Measurements from ENCODE around the gene PPP2R2B.
A peak's percentile ranks its signal among the peaks of the same experiment; 100 is the strongest.
"Not testable (repeated sequence)": the region's sequence is repeated elsewhere in the genome, so short reads cannot be mapped to it uniquely, and the experiment has no call there.

The PPP2R2B gene

GRCh38 chr5:146589028-146589345 lies 289.6 kb downstream of the PPP2R2B start:
- DNase-seq: no peak

- no peak for DNase-seq
Measured at GRCh38 chr5:146588331-146589027, 290.1 kb downstream of the PPP2R2B start.

GRCh38 chr5:146586752-146587151 lies 291.8 kb downstream of the PPP2R2B start:
- no peak for DNase-seq

- no peak for DNase-seq
Measured at GRCh38 chr5:146584750-146585149, 293.8 kb downstream of the PPP2R2B start.

- DNase-seq: no peak
Measured at GRCh38 chr5:146582051-146582596, 296.4 kb downstream of the PPP2R2B start.

- DNase-seq: no peak
Measured at GRCh38 chr5:146580237-146580636, 298.3 kb downstream of the PPP2R2B start.

GRCh38 chr5:146574713-146575112 lies 303.8 kb downstream of the PPP2R2B start:
- DNase-seq: no peak

- no peak for DNase-seq
Measured at GRCh38 chr5:146568161-146568560, 310.4 kb downstream of the PPP2R2B start.

GRCh38 chr5:146565764-146566367 lies 312.7 kb downstream of the PPP2R2B start:
- peak; percentile 40 for DNase-seq

- no peak for DNase-seq
Measured at GRCh38 chr5:146564007-146564762, 314.4 kb downstream of the PPP2R2B start.

GRCh38 chr5:146562461-146562860 lies 316.1 kb downstream of the PPP2R2B start:
- no peak for DNase-seq

- no peak for DNase-seq
Measured at GRCh38 chr5:146561711-146562110, 316.8 kb downstream of the PPP2R2B start.

GRCh38 chr5:146560205-146560812 lies 318.2 kb downstream of the PPP2R2B start:
- DNase-seq: no peak

GRCh38 chr5:146556884-146557283 lies 321.7 kb downstream of the PPP2R2B start:
- DNase-seq: not testable (repeated sequence)

GRCh38 chr5:146553446-146553845 lies 325.1 kb downstream of the PPP2R2B start:
- no peak for DNase-seq

- no peak for DNase-seq
Measured at GRCh38 chr5:146549615-146550014, 328.9 kb downstream of the PPP2R2B start.

- DNase-seq: no peak
Measured at GRCh38 chr5:146548781-146549449, 329.6 kb downstream of the PPP2R2B start.

- no peak for DNase-seq
Measured at GRCh38 chr5:146544232-146544631, 334.3 kb downstream of the PPP2R2B start.

GRCh38 chr5:146541958-146542849 lies 336.4 kb downstream of the PPP2R2B start:
- peak; percentile 70 for DNase-seq

GRCh38 chr5:146540414-146540813 lies 338.1 kb downstream of the PPP2R2B start:
- no peak for DNase-seq

- no peak for DNase-seq
Measured at GRCh38 chr5:146539973-146540372, 338.6 kb downstream of the PPP2R2B start.

GRCh38 chr5:146538432-146538831 lies 340.1 kb downstream of the PPP2R2B start:
- no peak for DNase-seq

All from activated naive CD4-positive, alpha-beta T cell treated with Interleukin-2 at 50 U/mL for 16 hours (primary cell).